Activated naive CD4-positive, alpha-beta T cell treated with anti-CD3 and anti-CD28 coated beads, Interleukin-2, amount 50 U/mL, for 72 hours (primary cell): ENCODE data around the gene RABGAP1L. TPM values are rescaled to one million over a fixed set of nuclear protein-coding genes. Genes with fewer than 3 reads are reported as not detected.

Experiments
- ATAC-seq, 2 donors: fragments of 150-1000 bp; cut with Tn5 transposase; 2 replicates each; pipeline ENCODE4 v1.10.0; 2021; ENCODE audit warnings: mild to moderate bottlenecking in 2 of 2, moderate library complexity in 2 of 2
- DNase-seq, 2 donors: peaks; one replicate each; pipeline ENCODE4 v3.0.0; 2021 to 2022; ENCODE audit warnings: low spot score in 2 of 2
- H3K27ac Mint-ChIP-seq, 2 donors: one replicate each; pipeline ENCODE4 v1.8.0; 2022; ENCODE audit warnings: mild to moderate bottlenecking in 2 of 2, mixed read lengths in 2 of 2
- H3K36me3 Mint-ChIP-seq, 2 donors: one replicate each; pipeline ENCODE4 v1.8.0; 2022; ENCODE audit warnings: mixed read lengths in 2 of 2
- H3K9me3 Mint-ChIP-seq, 2 donors: one replicate each; pipeline ENCODE4 v1.8.0; 2022; ENCODE audit warnings: mixed read lengths in 2 of 2
- total RNA-seq, 2 donors: library from RNA; stranded (reverse); gene quantifications; one replicate each; pipeline ENCODE4 v1.2.3, GENCODE V29; 2022

RABGAP1L gene
- total RNA-seq, 2 donors from 2014 or later: 24.0 to 26.8 TPM

DNA sequence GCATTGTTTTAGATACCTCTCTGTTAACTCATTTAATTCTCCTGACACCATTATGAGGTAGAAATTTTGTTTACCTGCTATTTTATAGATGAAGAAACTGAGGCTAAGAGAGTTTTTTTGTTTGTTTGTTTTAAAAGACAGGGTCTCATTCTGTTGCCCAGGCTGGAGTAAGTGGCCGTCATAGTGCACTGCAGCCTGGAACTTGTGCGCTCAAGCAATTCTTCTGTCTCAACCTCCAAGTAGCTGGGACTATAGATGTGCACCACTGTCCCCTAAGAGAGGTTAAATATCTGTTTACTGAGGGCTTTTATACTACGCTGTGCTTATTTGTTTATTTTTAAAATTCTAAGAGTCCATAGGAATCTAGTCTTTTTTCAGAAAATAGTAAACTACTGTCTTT lies 796.8 kb downstream of the RABGAP1L start:
- ATAC-seq (no peak), DNase-seq (no peak)
- Mint-ChIP-seq H3K27ac (no peak overlapping the region), H3K36me3 (no peaks in the 10 kb centered on the region), H3K9me3 (no peaks in the 10 kb centered on the region)

DNA sequence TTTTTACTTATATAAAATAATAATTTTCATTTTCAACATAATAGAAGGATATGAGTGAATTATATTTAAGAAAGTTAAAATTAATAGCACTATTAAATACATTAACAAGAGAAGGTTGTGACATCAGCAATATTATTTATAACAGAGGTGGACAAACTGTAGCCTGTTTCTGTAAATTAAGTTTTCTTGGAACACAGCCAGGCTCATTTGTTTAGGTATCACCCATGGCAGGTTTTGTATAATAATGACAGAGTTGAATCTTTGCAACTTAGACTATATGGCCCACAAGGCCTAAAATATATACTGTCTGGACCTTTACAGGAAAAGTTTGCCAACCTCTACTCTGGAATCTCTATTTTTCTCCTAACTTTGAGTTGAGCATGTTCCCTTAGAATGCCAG lies 797.7 kb downstream of the RABGAP1L start:
- Mint-ChIP-seq H3K36me3 (no peaks in the 10 kb centered on the region), H3K27ac (no peak overlapping the region), H3K9me3 (no peaks in the 10 kb centered on the region)
- ATAC-seq (no peak), DNase-seq (no peak)

DNA sequence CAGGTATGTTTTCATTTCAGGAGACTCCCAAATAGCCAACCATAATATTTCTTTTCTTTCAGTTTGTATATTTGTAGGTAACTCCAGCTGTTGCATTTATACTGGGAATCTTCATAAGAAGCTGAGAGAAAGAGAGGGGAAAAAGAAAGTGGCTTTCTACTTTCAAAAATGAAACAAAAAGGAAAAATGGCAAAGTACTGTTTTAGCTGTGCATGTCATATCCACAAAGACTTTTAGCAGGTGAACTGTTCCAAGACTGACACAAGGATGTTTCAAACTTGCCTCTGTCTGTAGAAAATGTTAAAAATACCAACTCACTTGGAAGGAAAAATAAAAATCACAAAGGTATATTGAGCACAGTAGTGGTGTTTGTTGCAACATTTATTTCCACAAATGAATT lies 798.5 kb downstream of the RABGAP1L start:
- ATAC-seq: peak; percentile 41 to 50

DNA sequence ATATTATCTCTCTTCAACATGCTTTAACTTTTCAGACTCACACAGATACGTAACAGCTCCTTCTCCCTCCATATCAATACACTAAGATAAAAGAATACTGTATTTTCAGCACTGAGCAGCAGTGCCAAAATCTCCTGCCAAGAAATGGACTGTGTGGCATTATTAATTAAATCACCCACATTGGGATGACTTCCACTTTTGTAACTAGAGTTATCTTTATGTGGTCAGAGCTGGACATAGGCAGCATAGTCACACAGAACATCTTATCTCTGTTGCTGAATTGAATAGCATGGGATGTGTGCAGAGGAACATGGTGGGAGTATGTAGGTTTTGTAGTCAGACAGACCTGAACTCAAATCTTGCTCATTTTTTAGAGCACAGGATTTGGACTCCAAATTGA lies 799.1 kb downstream of the RABGAP1L start:
- Mint-ChIP-seq H3K9me3 (no peaks in the 10 kb centered on the region), H3K36me3 (no peaks in the 10 kb centered on the region), H3K27ac (peak overlapping the region in 1 of 2 donors; percentile 68)
- no peak for DNase-seq
- ATAC-seq: no peak

More for the DNA sequence above, 798.5 kb downstream of the RABGAP1L start:
- Mint-ChIP-seq H3K27ac (peak overlapping the region; percentile 68 to 89), H3K9me3 (no peaks in the 10 kb centered on the region), H3K36me3 (no peaks in the 10 kb centered on the region)
- no peak for DNase-seq

DNA sequence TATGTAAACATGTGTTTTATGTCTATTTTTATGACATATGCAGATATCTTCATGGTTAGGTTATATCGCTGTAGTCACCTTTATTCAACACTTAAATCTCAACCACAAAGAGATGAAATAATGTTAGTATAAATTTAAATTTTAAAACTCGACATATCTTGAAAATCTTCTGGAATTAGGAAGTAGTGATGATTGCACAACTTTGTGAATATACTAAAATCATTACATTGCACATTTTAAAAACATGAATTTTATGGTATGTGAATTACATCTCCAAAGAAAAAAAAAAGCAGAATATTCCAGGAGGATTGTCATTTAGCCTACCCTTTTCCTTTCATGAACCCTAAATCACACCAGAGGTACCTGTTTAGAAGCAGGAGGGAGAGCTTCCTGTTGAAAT lies 801.0 kb downstream of the RABGAP1L start:
- no peak for ATAC-seq
- no peak overlapping the region for H3K27ac Mint-ChIP-seq
- no peak for DNase-seq
- H3K36me3 Mint-ChIP-seq: no peaks in the 10 kb centered on the region
- H3K9me3 Mint-ChIP-seq: no peaks in the 10 kb centered on the region

DNA sequence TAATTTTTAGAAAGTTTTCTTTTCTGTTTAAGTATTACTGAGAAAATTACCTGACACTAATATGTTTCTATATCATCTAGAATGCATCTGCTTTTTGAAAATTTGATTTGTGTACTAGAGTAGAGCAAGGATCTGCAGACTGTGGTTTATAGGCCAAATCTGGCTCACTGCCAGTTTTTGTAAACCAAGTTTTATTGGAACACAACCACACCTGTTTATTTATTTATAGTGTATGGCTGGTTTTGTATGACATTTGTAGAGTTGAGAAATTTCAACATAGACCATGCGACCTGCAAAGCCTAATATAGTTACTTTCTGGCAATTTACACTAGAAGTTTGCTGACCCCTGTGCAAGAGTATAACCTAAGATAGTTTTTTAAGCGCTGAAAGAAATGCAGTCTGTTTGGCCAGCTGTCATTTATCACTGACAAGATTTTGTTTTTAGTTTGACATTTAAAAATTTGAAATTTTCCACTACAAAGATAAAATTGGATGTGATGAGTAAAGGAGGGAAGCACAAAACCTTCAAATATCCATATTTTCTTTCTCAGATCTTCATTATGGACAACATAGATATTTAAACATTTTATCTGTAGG lies 804.3 kb downstream of the RABGAP1L start:
- no peaks in the 10 kb centered on the region for H3K9me3 Mint-ChIP-seq
- DNase-seq: no peak
- ATAC-seq: no peak
- H3K36me3 Mint-ChIP-seq: no peaks in the 10 kb centered on the region
- peak overlapping the region; percentile 17 to 86 for H3K27ac Mint-ChIP-seq

DNA sequence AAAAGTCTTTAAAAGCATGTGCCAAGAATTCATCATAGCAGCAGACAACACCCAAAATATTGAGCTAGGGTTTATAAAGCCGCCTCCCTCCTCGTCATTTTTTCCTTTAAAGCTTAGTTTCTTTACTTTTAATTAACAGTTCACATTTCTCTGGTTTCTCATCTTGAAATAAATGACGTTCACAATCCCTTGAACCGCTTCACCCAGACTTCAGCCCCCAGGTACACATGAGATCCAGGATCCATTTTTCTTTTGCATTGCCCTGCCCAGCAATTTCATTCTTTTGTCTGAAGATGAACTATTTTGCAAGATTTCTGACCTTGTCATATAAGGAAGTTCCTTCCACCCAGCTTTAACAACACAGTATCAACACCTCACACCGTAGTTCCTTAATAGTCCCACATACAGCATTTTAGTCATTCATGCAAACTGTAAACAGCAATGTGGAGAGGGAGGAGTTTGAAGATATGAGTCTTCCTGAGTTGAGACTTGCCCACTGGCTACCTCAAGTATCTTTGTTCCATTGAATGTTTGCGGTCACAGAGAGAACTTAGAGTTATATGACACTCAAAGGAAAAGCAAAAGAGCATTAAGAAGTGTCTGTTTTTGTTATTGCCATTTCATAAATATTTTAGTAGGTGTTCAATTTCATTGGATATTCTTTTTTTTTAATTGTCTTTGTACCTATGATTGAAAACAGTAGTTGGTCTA lies 805.1 kb downstream of the RABGAP1L start:
- no peaks in the 10 kb centered on the region for H3K9me3 Mint-ChIP-seq
- no peaks in the 10 kb centered on the region for H3K36me3 Mint-ChIP-seq
- peak overlapping the region; percentile 86 to 88 for H3K27ac Mint-ChIP-seq
- DNase-seq (peak in 1 of 2 donors; percentile 34), ATAC-seq (peak; percentile 78 to 87)

DNA sequence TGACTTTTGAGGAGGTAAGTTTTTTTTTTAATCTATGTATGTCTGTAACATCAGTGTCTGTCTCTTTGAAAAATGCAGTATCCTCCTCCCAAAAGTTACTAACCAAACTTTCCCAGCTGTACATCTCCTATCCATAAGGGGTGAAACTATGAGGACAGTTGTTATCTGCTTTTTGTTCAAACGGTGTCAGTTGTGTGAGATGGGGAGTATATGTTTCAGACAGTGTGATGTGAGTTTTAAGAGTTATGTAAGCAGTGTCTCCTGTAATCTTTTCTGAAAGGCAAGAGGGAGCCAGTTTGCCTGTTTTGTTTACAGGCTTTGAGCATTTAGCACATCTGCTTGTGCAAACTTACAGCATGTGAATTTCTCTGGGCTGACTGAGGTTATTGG lies 805.6 kb downstream of the RABGAP1L start:
- DNase-seq (no peak), ATAC-seq (peak; percentile 22 to 46)
- Mint-ChIP-seq H3K9me3 (no peaks in the 10 kb centered on the region), H3K27ac (peak overlapping the region; percentile 86 to 88), H3K36me3 (no peaks in the 10 kb centered on the region)

DNA sequence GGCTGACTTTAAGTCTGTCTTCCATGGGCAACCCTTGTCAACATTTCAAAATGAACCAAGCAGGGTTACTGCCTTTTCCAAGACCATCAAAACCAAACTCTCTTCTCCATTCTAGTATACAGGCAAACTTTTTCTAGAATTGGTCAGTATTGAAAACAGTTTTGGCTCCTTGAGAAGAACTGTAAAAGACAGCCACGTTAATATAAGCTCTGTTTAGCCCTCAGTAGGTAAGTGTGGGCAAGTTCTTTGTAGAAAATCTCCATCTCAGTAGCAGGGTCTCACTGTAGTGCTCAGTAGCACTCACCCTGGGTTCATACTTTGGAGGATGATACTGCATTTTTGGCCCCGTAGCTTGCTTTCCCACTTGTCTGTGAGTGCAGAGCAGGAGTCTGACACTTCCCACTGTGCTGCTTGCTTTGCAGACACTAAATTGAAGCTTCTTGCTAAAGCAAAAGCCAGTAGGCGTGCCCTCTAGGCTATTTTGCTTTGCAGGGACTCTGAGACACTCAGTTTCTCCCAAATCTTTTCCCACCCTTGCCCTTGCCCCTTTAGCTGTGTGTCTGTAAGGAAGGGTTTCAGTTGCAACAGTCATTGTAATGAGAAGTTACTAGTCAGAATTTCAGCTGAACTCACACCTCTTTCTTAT lies 806.2 kb downstream of the RABGAP1L start:
- peak overlapping the region; percentile 86 to 90 for H3K27ac Mint-ChIP-seq
- DNase-seq (no peak), ATAC-seq (no peak)

DNA sequence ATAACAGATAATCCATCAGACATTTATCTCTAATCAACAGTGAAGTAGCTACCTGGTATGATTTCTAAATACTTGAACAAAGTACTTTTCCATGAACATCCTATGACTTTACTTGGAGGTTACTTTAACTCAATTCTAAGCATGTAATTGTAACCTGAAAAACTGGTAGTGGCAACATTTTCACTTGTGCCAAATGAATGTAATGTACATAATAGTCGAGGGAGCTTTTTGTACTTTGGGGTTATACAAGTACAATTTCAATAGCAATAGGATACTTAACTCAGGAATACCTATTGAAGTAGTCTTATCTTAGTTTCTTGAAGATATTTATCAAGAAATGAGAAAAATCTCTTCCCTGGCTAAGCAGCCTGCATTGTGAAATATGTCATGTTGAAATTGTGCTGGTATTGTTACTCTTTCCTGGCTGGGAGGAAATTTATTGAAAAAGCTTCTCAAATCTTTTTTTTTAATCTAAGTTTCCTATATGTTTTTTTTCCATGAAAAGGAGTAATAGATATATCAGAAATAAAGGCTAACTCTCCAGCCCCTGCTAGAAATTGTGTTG lies 806.8 kb downstream of the RABGAP1L start:
- no peaks in the 10 kb centered on the region for H3K36me3 Mint-ChIP-seq
- DNase-seq (no peak), ATAC-seq (no peak)
- peak overlapping the region; percentile 86 to 90 for H3K27ac Mint-ChIP-seq
- H3K9me3 Mint-ChIP-seq: no peaks in the 10 kb centered on the region

More for the DNA sequence above, 806.2 kb downstream of the RABGAP1L start:
- no peaks in the 10 kb centered on the region for H3K36me3 Mint-ChIP-seq
- no peaks in the 10 kb centered on the region for H3K9me3 Mint-ChIP-seq

DNA sequence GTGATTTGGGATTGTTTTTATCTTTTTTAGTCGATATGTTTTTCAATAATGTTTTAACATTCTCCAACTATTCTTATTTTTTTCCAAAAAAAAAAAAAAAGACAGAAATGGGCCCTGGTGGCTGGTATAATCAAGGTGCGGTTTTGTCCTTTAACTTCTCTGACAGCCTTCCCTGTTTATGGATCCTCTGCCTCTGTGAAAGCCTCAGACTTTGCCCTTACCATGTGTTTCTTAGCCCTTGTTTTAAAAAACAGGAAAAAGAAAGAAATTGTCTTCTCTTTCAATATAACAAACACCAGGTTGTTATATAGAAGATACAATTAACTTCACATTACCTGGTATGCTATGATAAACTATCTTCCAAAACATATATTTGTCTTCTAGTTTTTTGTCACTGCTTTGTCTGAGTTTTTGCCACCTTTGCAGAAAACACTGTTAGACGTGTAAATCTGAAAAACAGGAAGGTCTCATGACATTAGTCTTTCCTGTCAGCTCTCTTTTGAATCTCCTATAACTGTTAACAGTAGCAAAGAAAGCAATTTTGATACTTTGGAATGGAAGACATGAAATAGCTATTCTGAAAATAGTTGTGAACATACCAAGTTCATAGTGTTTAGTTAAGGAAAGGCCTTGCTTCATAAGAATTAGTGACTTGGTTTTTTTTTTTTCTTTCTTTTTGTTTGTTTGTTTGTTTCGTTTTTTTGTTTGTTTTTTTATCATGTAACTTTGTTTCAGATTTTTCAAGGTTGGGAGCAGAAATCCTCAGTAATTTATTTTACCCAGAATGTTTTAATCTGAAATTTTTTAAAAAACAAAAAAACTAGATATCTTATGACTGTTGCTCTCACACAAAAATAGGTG lies 808.8 kb downstream of the RABGAP1L start:
- DNase-seq (no peak), ATAC-seq (no peak)
- Mint-ChIP-seq H3K9me3 (no peaks in the 10 kb centered on the region), H3K27ac (peak overlapping the region; percentile 80 to 97), H3K36me3 (no peaks in the 10 kb centered on the region)

DNA sequence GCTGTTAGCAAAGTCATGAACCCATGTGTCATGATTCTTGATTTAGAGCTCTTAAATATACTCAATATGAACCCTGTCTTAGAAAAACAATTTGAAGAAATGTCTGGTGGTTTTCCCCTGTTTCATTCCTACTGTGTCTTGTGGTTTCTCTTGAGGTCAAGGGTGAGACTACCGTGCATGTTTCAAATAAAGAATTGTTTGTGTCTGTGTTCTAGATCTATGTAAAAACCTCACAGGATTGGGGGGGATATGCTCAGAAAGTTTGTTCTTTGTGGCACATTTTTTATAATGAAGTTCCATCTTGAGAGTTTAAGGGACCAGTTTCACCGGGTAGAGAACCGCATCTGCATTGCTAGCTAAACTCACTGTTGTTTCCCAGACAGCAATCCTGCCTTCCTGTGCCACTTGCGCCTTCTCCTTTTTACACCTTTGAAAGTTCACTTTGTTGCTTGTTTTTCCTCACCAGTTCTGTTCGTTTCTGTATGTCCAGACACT lies 809.5 kb downstream of the RABGAP1L start:
- no peaks in the 10 kb centered on the region for H3K36me3 Mint-ChIP-seq
- no peaks in the 10 kb centered on the region for H3K9me3 Mint-ChIP-seq
- DNase-seq (peak in 1 of 2 donors; percentile 33), ATAC-seq (peak; percentile 73 to 77)
- peak overlapping the region; percentile 80 to 97 for H3K27ac Mint-ChIP-seq

DNA sequence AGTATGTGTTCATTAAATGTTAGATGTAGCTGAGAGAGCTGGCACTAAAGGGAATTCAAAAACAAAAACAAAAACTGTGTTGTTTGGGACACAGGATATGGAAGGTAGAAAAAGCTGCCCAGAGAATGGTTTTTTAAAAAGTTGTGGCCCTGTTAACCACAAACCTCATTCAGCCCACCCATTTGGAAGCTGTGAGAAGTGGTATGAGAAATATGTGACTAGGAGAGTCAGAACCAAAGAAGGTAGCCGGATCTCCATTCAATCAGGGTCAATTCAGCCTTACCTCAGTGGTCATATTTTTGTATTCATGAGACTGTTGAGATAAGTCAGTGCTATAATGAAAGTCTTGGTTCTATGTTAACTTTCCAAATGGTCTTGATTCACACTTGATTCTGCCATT lies 810.7 kb downstream of the RABGAP1L start:
- ATAC-seq: peak; percentile 29 to 35
- H3K36me3 Mint-ChIP-seq: peaks cover 0 to 7% of the 10 kb centered on the region in 2 donors

DNA sequence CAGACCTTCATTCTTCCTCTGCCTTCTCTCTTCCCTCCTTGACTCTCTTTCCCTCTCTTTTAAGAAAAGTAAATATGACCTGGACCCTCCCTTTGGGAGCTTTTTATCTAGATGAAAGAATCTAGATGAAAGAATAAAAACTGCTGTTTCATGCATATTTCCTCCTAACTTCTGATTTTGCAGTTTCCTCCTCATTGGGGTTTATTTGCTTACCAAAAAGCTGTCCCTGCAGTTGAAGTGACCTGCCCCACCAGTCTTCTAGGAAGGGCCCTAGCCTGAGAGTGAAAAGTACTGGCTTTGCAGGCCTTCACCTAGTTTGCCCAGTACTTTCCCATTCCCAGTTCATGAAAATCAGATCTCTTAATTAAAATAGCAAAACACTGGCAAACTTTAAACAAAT lies 812.1 kb downstream of the RABGAP1L start:
- Mint-ChIP-seq H3K36me3 (peaks cover 12 to 17% of the 10 kb centered on the region in 2 donors), H3K27ac (peak overlapping the region in 1 of 2 donors; percentile 40)

More for the DNA sequence above, 810.7 kb downstream of the RABGAP1L start:
- H3K9me3 Mint-ChIP-seq: no peaks in the 10 kb centered on the region
- DNase-seq: no peak
- H3K27ac Mint-ChIP-seq: peak overlapping the region in 1 of 2 donors; percentile 80

DNA sequence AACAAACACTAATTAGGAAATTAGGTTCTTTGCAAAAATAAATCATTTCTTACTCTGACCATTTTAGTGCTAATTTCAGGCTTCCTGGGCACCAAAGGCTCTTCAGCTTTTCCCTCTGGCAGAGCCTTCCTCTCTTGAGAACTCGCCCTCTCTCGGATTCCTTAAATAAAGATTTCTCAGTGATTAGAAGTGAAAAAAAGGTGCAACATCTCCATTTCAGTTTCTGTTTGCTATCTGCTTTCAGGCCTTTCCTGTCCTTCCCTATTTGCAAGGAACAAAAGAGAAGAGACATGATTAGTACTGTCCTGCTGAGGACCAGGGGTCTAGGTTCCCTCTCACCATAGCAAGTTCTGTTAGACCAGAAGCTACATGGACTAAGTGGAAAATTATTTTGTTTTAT lies 812.6 kb downstream of the RABGAP1L start:
- ATAC-seq (no peak), DNase-seq (no peak)
- Mint-ChIP-seq H3K27ac (peak overlapping the region in 1 of 2 donors; percentile 40), H3K36me3 (peaks cover 12 to 20% of the 10 kb centered on the region in 2 donors), H3K9me3 (no peaks in the 10 kb centered on the region)

More for the DNA sequence above, 812.1 kb downstream of the RABGAP1L start:
- no peaks in the 10 kb centered on the region for H3K9me3 Mint-ChIP-seq
- no peak for ATAC-seq
- DNase-seq: no peak

DNA sequence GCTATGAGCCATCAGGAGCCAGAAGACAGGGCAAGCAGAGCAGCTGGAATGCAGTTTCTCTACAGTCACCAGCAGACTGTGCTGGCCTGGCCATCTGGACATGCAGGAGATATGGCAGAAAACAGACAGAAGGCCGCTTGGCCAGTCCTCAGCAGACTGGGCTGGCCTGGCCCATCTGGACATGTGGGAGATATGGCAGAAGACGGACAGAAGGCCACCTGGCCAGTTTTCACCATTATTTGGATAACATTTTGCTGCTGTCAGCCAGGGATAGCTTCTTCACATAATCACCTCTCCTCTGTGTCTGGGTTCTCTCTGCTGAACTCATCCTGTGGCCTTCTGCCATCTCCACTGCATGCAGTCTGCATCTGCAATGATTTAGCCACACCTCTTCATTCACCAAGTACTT lies 815.4 kb downstream of the RABGAP1L start:
- Mint-ChIP-seq H3K27ac (peak overlapping the region in 1 of 2 donors; percentile 31), H3K9me3 (no peaks in the 10 kb centered on the region), H3K36me3 (peaks cover 12 to 21% of the 10 kb centered on the region in 2 donors)
- DNase-seq: no peak
- ATAC-seq: no peak
